Gastrocnemius medialis (tissue), 4 donors: ENCODE results near the gene HCFC2. TPM values are rescaled to one million over a fixed set of nuclear protein-coding genes. Genes with fewer than 3 reads are reported as not detected.

ENCODE experiments used
- ATAC-seq, 2 donors: fragments of 150-250 bp; one replicate each; pipeline ENCODE4 v1.9.1; 2016
- DNase-seq, 2 donors: peaks; one replicate each; pipeline ENCODE4 v3.0.0-alpha.2; 2019
- H3K27ac ChIP-seq, 4 donors: fragments of 200-600 bp; sonication (generic); 1 replicate in 1 of 4; 2 replicates in 3 of 4; pipeline ENCODE4 v1.5.1; 2016 to 2018; ENCODE audit warnings: mild to moderate bottlenecking in 2 of 4, moderate library complexity in 1 of 4
- H3K27me3 ChIP-seq, 3 donors: fragments of 200-600 bp; sonication (generic) in 2 of 3; 1 replicate in 1 of 3; 2 replicates in 2 of 3; pipeline versions ENCODE4 v1.5.1 to v1.6.0; 2016 to 2019; ENCODE audit warnings: mild to moderate bottlenecking in 1 of 3, moderate library complexity in 1 of 3
- H3K36me3 ChIP-seq, 2 donors: fragments of 200-600 bp; sonication (generic) in 1 of 2; one replicate each; pipeline ENCODE4 v1.5.1; 2017 to 2018
- H3K4me1 ChIP-seq, 2 donors: fragments of 200-600 bp; sonication (generic) in 1 of 2; one replicate each; pipeline ENCODE4 v1.5.1; 2016 to 2017; ENCODE audit warnings: mild to moderate bottlenecking in 2 of 2
- H3K4me3 ChIP-seq, 4 donors: fragments of 200-600 bp; sonication (generic) in 3 of 4; 1 replicate in 1 of 4; 2 replicates in 3 of 4; pipeline ENCODE4 v1.5.1; 2016 to 2019; ENCODE audit warnings: mild to moderate bottlenecking in 2 of 4
- H3K9me3 ChIP-seq, 3 donors: fragments of 200-600 bp; sonication (generic) in 2 of 3; 1 replicate in 1 of 3; 2 replicates in 2 of 3; pipeline ENCODE4 v1.5.1; 2016 to 2019
- CTCF ChIP-seq, 5 experiments: fragments of 450-650 bp in 3 of 5; fragments of 200-600 bp in 2 of 5; sonication (generic) in 2 of 5; IDR thresholded peaks in 4 of 5; conservative IDR thresholded peaks in 1 of 5; 1 replicate in 4 of 5; 2 replicates in 1 of 5; pipeline ENCODE4 v1.5.1; 2016 to 2019; ENCODE audit warnings: antibody characterized with exemption in 5 of 5, mild to moderate bottlenecking in 3 of 5, moderate library complexity in 3 of 5
- POLR2A ChIP-seq, 2 donors: fragments of 450-650 bp; IDR thresholded peaks; one replicate each; pipeline ENCODE4 v1.6.1; 2017; ENCODE audit warnings: antibody characterized with exemption in 2 of 2, mild to moderate bottlenecking in 2 of 2, moderate library complexity in 2 of 2
- in situ Hi-C, 4 donors: fragments of 200-750 bp; cut with MboI; loops; one replicate each; pipeline versions ENCODE4 v1.15.0 to v1.8.0; 2017; ENCODE audit warnings: low sequenced_read_pairs in 4 of 4
- intact Hi-C: fragments of 100-400 bp; cut with DNase I; formaldehyde crosslinking; loops from one replicate; pipeline ENCODE4 v1.15.1; 2023; ENCODE audit warnings: low total_unique reads
- total RNA-seq, 4 donors: library from RNA; depleted of rRNA; stranded (reverse); fragments of >200 nt; gene quantifications; one replicate each; pipeline versions ENCODE4 v1.1.0 to v1.2.3, GENCODE V29; 2016

Gene HCFC2
- total RNA-seq, 4 donors from 2014 or later, result 19.4 to 27.7 (median 21.8) TPM

- in situ Hi-C loops (no loop called here), intact Hi-C loops (no loop called here)
- no peaks in the 10 kb centered on the region for H3K27me3 ChIP-seq
- no peak for DNase-seq
- TF ChIP-seq CTCF (IDR thresholded peaks at IDR 0.05 in 4 of 5, conservative IDR thresholded peaks at IDR 0.05 in 1 of 5) (no peak), POLR2A (IDR thresholded peaks at IDR 0.05) (no peak)
- no peaks in the 10 kb centered on the region for H3K9me3 ChIP-seq
- peak overlapping the region; percentile 80 to 87 (median 84) for H3K27ac ChIP-seq
- H3K36me3 ChIP-seq, result peaks cover 0 to 15% of the 10 kb centered on the region in 2 donors
- peaks cover 38 to 45% of the 10 kb centered on the region in 2 donors for H3K4me1 ChIP-seq
- no peak for ATAC-seq
- peak overlapping the region; percentile 63 to 78 (median 65) for H3K4me3 ChIP-seq
Observed at GRCh38 chr12:104136577-104136976, 72.2 kb downstream of the HCFC2 start.

GRCh38 chr12:104137001-104137901, 72.9 kb downstream of the HCFC2 start:
- peaks cover 34 to 41% of the 10 kb centered on the region in 2 donors for H3K4me1 ChIP-seq

GRCh38 chr12:104137902-104138796, 73.8 kb downstream of the HCFC2 start, which contains the start of gene NFYB:
NFYB (minus strand) TSS chr12:104138210; CDS start chr12:104135453, 2,757 bp downstream.
- intact Hi-C loops, result loop anchor here (1.0 to 2.0 kb wide), 4 partner anchors 74 to 208 kb away; partner anchors contain the start of genes HCFC2 and HSP90B1
- H3K27me3 ChIP-seq, result no peaks in the 10 kb centered on the region
- peak within 1 kb of the TSS; percentile 64 to 78 (median 70) for H3K4me3 ChIP-seq
- peak; percentile 58 to 72 for TF ChIP-seq POLR2A (IDR thresholded peaks at IDR 0.05)
- no peak for TF ChIP-seq CTCF (IDR thresholded peaks at IDR 0.05 in 4 of 5, conservative IDR thresholded peaks at IDR 0.05 in 1 of 5)
- peaks cover 30 to 35% of the 10 kb centered on the region in 2 donors for H3K4me1 ChIP-seq
- ATAC-seq (peak; percentile 99), DNase-seq (peak; percentile 97)
- peak within 1 kb of the TSS; percentile 87 to 93 (median 90) for H3K27ac ChIP-seq
- in situ Hi-C loops, result no loop called here
- no peaks in the 10 kb centered on the region for H3K9me3 ChIP-seq
- H3K36me3 ChIP-seq, result peaks cover 0 to 15% of the 10 kb centered on the region in 2 donors

More at GRCh38 chr12:104137001-104137901, 72.9 kb downstream of the HCFC2 start:
- Histone ChIP-seq H3K36me3 (peaks cover 0 to 15% of the 10 kb centered on the region in 2 donors), H3K9me3 (no peaks in the 10 kb centered on the region), H3K27ac (peak overlapping the region; percentile 80 to 87 (median 84)), H3K4me3 (peak overlapping the region; percentile 63 to 78 (median 65)), H3K27me3 (no peaks in the 10 kb centered on the region)
- ATAC-seq, result peak; percentile 22 to 26
- in situ Hi-C loops, result no loop called here
- intact Hi-C loops, result no loop called here
- peak; percentile 12 to 23 for DNase-seq
- TF ChIP-seq CTCF (IDR thresholded peaks at IDR 0.05 in 4 of 5, conservative IDR thresholded peaks at IDR 0.05 in 1 of 5), result no peak
- no peak for TF ChIP-seq POLR2A (IDR thresholded peaks at IDR 0.05)

GRCh38 chr12:104138797-104139152, 74.4 kb downstream of the HCFC2 start:
- intact Hi-C loops (loop anchor here (1.0 to 2.0 kb wide), 4 partner anchors 74 to 208 kb away; partner anchors contain the start of genes HCFC2 and HSP90B1), in situ Hi-C loops (no loop called here)
- no peak for ATAC-seq
- Histone ChIP-seq H3K4me1 (peaks cover 30 to 33% of the 10 kb centered on the region in 2 donors), H3K4me3 (peak overlapping the region; percentile 57 to 75 (median 70)), H3K36me3 (peaks cover 0 to 12% of the 10 kb centered on the region in 2 donors), H3K27me3 (no peaks in the 10 kb centered on the region), H3K9me3 (no peaks in the 10 kb centered on the region), H3K27ac (peak overlapping the region; percentile 87 to 93 (median 90))
- TF ChIP-seq POLR2A (IDR thresholded peaks at IDR 0.05), result no peak
- TF ChIP-seq CTCF (IDR thresholded peaks at IDR 0.05 in 4 of 5, conservative IDR thresholded peaks at IDR 0.05 in 1 of 5), result no peak
- DNase-seq, result peak; percentile 6 to 28
